ENCODE data around the gene CPEB3. TPM values are rescaled to one million over a fixed set of nuclear protein-coding genes. Genes with fewer than 3 reads are reported as not detected.

CPEB3 gene
- total and polyA plus RNA-seq, 5 donors from 2014 or later, result 0.47 to 4.4 (median 0.98) TPM

GRCh38 chr10:92309272-92309671 lies 18.4 kb upstream of the CPEB3 start:
- peaks cover 6 to 39% (median 24%) of the 10 kb centered on the region in 4 donors for H3K4me1 Mint-ChIP-seq
- Histone ChIP-seq H3K4me1 (ENCODE audit: control insufficient read depth, insufficient read depth, low read length, poor library complexity, severe bottlenecking) (peaks cover 3% of the 10 kb centered on the region), H3K4me3 (ENCODE audit: low read depth, low read length) (no peak overlapping the region), H3K27me3 (ENCODE audit: control insufficient read depth, insufficient read depth, low read length) (no peaks in the 10 kb centered on the region), H3K9me3 (ENCODE audit: control insufficient read depth in 2 of 2, low read length in 2 of 2) (no peaks in the 10 kb centered on the region), H3K36me3 (ENCODE audit: control insufficient read depth, insufficient read depth, low read length) (peaks cover 16% of the 10 kb centered on the region), H3K27ac (ENCODE audit: insufficient read depth, low read length, poor library complexity, severe bottlenecking) (no peak overlapping the region)
- ATAC-seq (ENCODE audit: low read depth in 2 of 2), result no peak
- H3K27me3 Mint-ChIP-seq, result no peaks in the 10 kb centered on the region
- H3K4me3 Mint-ChIP-seq, result no peak overlapping the region
- H3K9me3 Mint-ChIP-seq, result no peaks in the 10 kb centered on the region
- no peak for DNase-seq
- H3K36me3 Mint-ChIP-seq, result peaks cover 18% of the 10 kb centered on the region
- no peak overlapping the region for H3K27ac Mint-ChIP-seq

- H3K4me3 Mint-ChIP-seq, result no peak overlapping the region
- Histone ChIP-seq H3K4me1 (ENCODE audit: control insufficient read depth, insufficient read depth, low read length, poor library complexity, severe bottlenecking) (peaks cover 11% of the 10 kb centered on the region), H3K36me3 (ENCODE audit: control insufficient read depth, insufficient read depth, low read length) (no peaks in the 10 kb centered on the region), H3K4me3 (ENCODE audit: low read depth, low read length) (no peak overlapping the region), H3K9me3 (ENCODE audit: control insufficient read depth in 2 of 2, low read length in 2 of 2) (no peaks in the 10 kb centered on the region), H3K27ac (ENCODE audit: insufficient read depth, low read length, poor library complexity, severe bottlenecking) (no peak overlapping the region), H3K27me3 (ENCODE audit: control insufficient read depth, insufficient read depth, low read length) (no peaks in the 10 kb centered on the region)
- peak overlapping the region in 2 of 3 donors; percentile 20 to 34 for H3K27ac Mint-ChIP-seq
- no peaks in the 10 kb centered on the region for H3K9me3 Mint-ChIP-seq
- H3K27me3 Mint-ChIP-seq, result no peaks in the 10 kb centered on the region
- H3K4me1 Mint-ChIP-seq, result peaks cover 17 to 61% (median 33%) of the 10 kb centered on the region in 4 donors
- ATAC-seq (ENCODE audit: low read depth in 2 of 2), result no peak
- H3K36me3 Mint-ChIP-seq, result no peaks in the 10 kb centered on the region
- no peak for DNase-seq
Measured at GRCh38 chr10:92305133-92306072, 14.5 kb upstream of the CPEB3 start.

- Histone ChIP-seq H3K36me3 (ENCODE audit: control insufficient read depth, insufficient read depth, low read length) (no peaks in the 10 kb centered on the region), H3K4me1 (ENCODE audit: control insufficient read depth, insufficient read depth, low read length, poor library complexity, severe bottlenecking) (peaks cover 11% of the 10 kb centered on the region), H3K9me3 (ENCODE audit: control insufficient read depth in 2 of 2, low read length in 2 of 2) (no peaks in the 10 kb centered on the region), H3K27me3 (ENCODE audit: control insufficient read depth, insufficient read depth, low read length) (no peaks in the 10 kb centered on the region), H3K4me3 (ENCODE audit: low read depth, low read length) (no peak overlapping the region), H3K27ac (ENCODE audit: insufficient read depth, low read length, poor library complexity, severe bottlenecking) (no peak overlapping the region)
- peaks cover 23 to 69% (median 37%) of the 10 kb centered on the region in 4 donors for H3K4me1 Mint-ChIP-seq
- no peaks in the 10 kb centered on the region for H3K9me3 Mint-ChIP-seq
- no peak for DNase-seq
- no peak overlapping the region for H3K4me3 Mint-ChIP-seq
- peaks cover 9% of the 10 kb centered on the region for H3K36me3 Mint-ChIP-seq
- H3K27ac Mint-ChIP-seq, result no peak overlapping the region
- H3K27me3 Mint-ChIP-seq, result no peaks in the 10 kb centered on the region
- ATAC-seq (ENCODE audit: low read depth in 2 of 2), result no peak
Measured at GRCh38 chr10:92304061-92304460, 13.2 kb upstream of the CPEB3 start.

- ATAC-seq (ENCODE audit: low read depth in 2 of 2) (no peak), DNase-seq (peak in 1 of 3 donors; percentile 11)
- Mint-ChIP-seq H3K27me3 (no peaks in the 10 kb centered on the region), H3K27ac (peak overlapping the region in 1 of 3 donors; percentile 11), H3K9me3 (no peaks in the 10 kb centered on the region), H3K4me1 (peaks cover 25 to 72% (median 41%) of the 10 kb centered on the region in 4 donors), H3K36me3 (peaks cover 14% of the 10 kb centered on the region), H3K4me3 (peak overlapping the region in 2 of 4 donors; percentile 0 to 11)
- Histone ChIP-seq H3K4me1 (ENCODE audit: control insufficient read depth, insufficient read depth, low read length, poor library complexity, severe bottlenecking) (peaks cover 11% of the 10 kb centered on the region), H3K4me3 (ENCODE audit: low read depth, low read length) (no peak overlapping the region), H3K9me3 (ENCODE audit: control insufficient read depth in 2 of 2, low read length in 2 of 2) (no peaks in the 10 kb centered on the region), H3K36me3 (ENCODE audit: control insufficient read depth, insufficient read depth, low read length) (peaks cover 3% of the 10 kb centered on the region), H3K27me3 (ENCODE audit: control insufficient read depth, insufficient read depth, low read length) (no peaks in the 10 kb centered on the region), H3K27ac (ENCODE audit: insufficient read depth, low read length, poor library complexity, severe bottlenecking) (no peak overlapping the region)
Measured at GRCh38 chr10:92303096-92303495, 12.2 kb upstream of the CPEB3 start.

GRCh38 chr10:92298487-92298886 lies 7.6 kb upstream of the CPEB3 start:
- no peaks in the 10 kb centered on the region for H3K9me3 Mint-ChIP-seq
- peaks cover 29% of the 10 kb centered on the region for H3K36me3 Mint-ChIP-seq
- peaks cover 19% of the 10 kb centered on the region for H3K4me1 ChIP-seq (ENCODE audit: control insufficient read depth, insufficient read depth, low read length, poor library complexity, severe bottlenecking)
- H3K4me1 Mint-ChIP-seq, result peaks cover 23 to 74% (median 48%) of the 10 kb centered on the region in 4 donors
- no peaks in the 10 kb centered on the region for H3K27me3 Mint-ChIP-seq
- no peak overlapping the region for H3K27ac Mint-ChIP-seq
- ATAC-seq (ENCODE audit: low read depth in 2 of 2), result no peak
- no peak overlapping the region for H3K4me3 Mint-ChIP-seq
- peaks cover 3% of the 10 kb centered on the region for H3K36me3 ChIP-seq (ENCODE audit: control insufficient read depth, insufficient read depth, low read length)
- no peaks in the 10 kb centered on the region for H3K27me3 ChIP-seq (ENCODE audit: control insufficient read depth, insufficient read depth, low read length)
- no peak overlapping the region for H3K4me3 ChIP-seq (ENCODE audit: low read depth, low read length)
- no peaks in the 10 kb centered on the region for H3K9me3 ChIP-seq (ENCODE audit: control insufficient read depth in 2 of 2, low read length in 2 of 2)
- no peak overlapping the region for H3K27ac ChIP-seq (ENCODE audit: insufficient read depth, low read length, poor library complexity, severe bottlenecking)
- DNase-seq, result no peak

GRCh38 chr10:92291921-92292845 lies 1.3 kb upstream of the CPEB3 start:
- H3K36me3 Mint-ChIP-seq, result peaks cover 12% of the 10 kb centered on the region
- Histone ChIP-seq H3K36me3 (ENCODE audit: control insufficient read depth, insufficient read depth, low read length) (no peaks in the 10 kb centered on the region), H3K27ac (ENCODE audit: insufficient read depth, low read length, poor library complexity, severe bottlenecking) (peak overlapping the region; percentile 80), H3K4me3 (ENCODE audit: low read depth, low read length) (peak overlapping the region; percentile 83), H3K27me3 (ENCODE audit: control insufficient read depth, insufficient read depth, low read length) (no peaks in the 10 kb centered on the region), H3K9me3 (ENCODE audit: control insufficient read depth in 2 of 2, low read length in 2 of 2) (no peaks in the 10 kb centered on the region), H3K4me1 (ENCODE audit: control insufficient read depth, insufficient read depth, low read length, poor library complexity, severe bottlenecking) (peaks cover 27% of the 10 kb centered on the region)
- H3K27me3 Mint-ChIP-seq, result no peaks in the 10 kb centered on the region
- H3K4me3 Mint-ChIP-seq, result peak overlapping the region; percentile 96 to 98 (median 97)
- H3K9me3 Mint-ChIP-seq, result no peaks in the 10 kb centered on the region
- no peak for ATAC-seq (ENCODE audit: low read depth in 2 of 2)
- DNase-seq, result peak in 2 of 3 donors; percentile 25 to 81
- H3K27ac Mint-ChIP-seq, result peak overlapping the region; percentile 75 to 83 (median 83)
- H3K4me1 Mint-ChIP-seq, result peaks cover 16 to 54% (median 38%) of the 10 kb centered on the region in 4 donors

GRCh38 chr10:92291616-92291865 lies 663 bp upstream of the CPEB3 start:
- Mint-ChIP-seq H3K4me1 (peaks cover 12 to 48% (median 35%) of the 10 kb centered on the region in 4 donors), H3K36me3 (peaks cover 8% of the 10 kb centered on the region), H3K9me3 (no peaks in the 10 kb centered on the region), H3K27ac (peak overlapping the region in 1 of 3 donors; percentile 83), H3K27me3 (no peaks in the 10 kb centered on the region), H3K4me3 (peak overlapping the region; percentile 96 to 98 (median 97))
- Histone ChIP-seq H3K27ac (ENCODE audit: insufficient read depth, low read length, poor library complexity, severe bottlenecking) (peak overlapping the region; percentile 80), H3K4me1 (ENCODE audit: control insufficient read depth, insufficient read depth, low read length, poor library complexity, severe bottlenecking) (peaks cover 27% of the 10 kb centered on the region), H3K9me3 (ENCODE audit: control insufficient read depth in 2 of 2, low read length in 2 of 2) (no peaks in the 10 kb centered on the region), H3K4me3 (ENCODE audit: low read depth, low read length) (peak overlapping the region; percentile 83), H3K36me3 (ENCODE audit: control insufficient read depth, insufficient read depth, low read length) (no peaks in the 10 kb centered on the region), H3K27me3 (ENCODE audit: control insufficient read depth, insufficient read depth, low read length) (no peaks in the 10 kb centered on the region)
- DNase-seq (no peak), ATAC-seq (ENCODE audit: low read depth in 2 of 2) (peak in 1 of 2 donors; percentile 1)
